ENCODE data around the gene TMOD4. TPM values are rescaled to one million over a fixed set of nuclear protein-coding genes. Genes with fewer than 3 reads are reported as not detected.

Gene TMOD4
- total and polyA plus RNA-seq, 9 of the 15 experiments (the other 6 are each of a cell fraction or from before 2014, with no cell fraction given) = 0.18 to 1.8 (median 1.1) TPM; not detected in 1

DNA sequence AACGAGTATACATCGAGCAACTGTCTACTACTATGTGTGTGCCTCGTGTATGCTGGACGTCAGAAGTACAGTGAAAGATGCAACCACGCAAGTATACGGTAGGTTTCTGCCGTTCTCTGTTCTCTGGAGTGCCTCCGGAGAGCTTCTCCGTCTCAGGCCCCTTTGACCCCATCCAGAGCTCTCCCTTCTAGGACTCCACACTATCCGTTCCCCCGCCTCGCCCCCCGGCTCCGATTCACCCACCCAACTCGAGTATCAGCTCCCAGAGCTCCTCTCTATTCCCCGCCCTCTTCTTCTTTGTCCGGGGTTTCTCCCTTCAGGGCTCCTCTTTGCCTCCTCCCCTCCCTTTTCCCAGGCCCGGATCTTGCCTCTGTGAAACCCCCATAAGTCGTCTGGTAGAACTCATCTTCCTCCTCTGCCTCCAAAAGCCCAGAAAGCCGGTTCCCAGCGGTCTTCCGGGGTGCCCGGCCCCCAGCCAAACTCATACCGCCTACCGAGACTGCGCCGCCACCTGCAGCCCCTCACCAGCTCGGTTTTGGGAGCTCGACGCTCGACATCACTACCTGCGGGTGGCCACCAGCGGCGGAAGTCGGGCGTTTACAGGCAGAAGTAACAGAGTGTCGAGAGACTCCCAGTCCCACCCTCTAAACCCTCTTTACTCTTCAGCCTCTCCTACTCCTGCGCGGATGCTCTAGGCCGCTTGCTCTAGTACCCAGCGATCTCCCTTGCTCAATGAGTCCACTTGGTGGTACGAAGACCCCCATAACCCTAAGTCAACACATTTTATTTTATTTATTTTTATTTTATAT, 14.1 kb upstream of the TMOD4 start, which contains the start of gene VPS72 (continued):
- TF ChIP-seq, protein P1, sequence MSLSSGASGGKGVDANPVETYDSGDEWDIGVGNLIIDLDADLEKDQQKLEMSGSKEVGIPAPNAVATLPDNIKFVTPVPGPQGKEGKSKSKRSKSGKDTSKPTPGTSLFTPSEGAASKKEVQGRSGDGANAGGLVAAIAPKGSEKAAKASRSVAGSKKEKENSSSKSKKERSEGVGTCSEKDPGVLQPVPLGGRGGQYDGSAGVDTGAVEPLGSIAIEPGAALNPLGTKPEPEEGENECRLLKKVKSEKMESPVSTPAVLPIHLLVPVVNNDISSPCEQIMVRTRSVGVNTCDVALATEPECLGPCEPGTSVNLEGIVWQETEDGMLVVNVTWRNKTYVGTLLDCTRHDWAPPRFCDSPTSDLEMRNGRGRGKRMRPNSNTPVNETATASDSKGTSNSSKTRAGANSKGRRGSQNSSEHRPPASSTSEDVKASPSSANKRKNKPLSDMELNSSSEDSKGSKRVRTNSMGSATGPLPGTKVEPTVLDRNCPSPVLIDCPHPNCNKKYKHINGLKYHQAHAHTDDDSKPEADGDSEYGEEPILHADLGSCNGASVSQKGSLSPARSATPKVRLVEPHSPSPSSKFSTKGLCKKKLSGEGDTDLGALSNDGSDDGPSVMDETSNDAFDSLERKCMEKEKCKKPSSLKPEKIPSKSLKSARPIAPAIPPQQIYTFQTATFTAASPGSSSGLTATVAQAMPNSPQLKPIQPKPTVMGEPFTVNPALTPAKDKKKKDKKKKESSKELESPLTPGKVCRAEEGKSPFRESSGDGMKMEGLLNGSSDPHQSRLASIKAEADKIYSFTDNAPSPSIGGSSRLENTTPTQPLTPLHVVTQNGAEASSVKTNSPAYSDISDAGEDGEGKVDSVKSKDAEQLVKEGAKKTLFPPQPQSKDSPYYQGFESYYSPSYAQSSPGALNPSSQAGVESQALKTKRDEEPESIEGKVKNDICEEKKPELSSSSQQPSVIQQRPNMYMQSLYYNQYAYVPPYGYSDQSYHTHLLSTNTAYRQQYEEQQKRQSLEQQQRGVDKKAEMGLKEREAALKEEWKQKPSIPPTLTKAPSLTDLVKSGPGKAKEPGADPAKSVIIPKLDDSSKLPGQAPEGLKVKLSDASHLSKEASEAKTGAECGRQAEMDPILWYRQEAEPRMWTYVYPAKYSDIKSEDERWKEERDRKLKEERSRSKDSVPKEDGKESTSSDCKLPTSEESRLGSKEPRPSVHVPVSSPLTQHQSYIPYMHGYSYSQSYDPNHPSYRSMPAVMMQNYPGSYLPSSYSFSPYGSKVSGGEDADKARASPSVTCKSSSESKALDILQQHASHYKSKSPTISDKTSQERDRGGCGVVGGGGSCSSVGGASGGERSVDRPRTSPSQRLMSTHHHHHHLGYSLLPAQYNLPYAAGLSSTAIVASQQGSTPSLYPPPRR (CRISPR knock-in tag; IDR thresholded peaks at IDR 0.05; ENCODE audit: borderline replicate concordance) = no peak
- TF ChIP-seq TOE1 (IDR thresholded peaks at IDR 0.05; ENCODE audit: borderline replicate concordance) (peak; percentile 92), TOE1 (CRISPR knock-in tag; IDR thresholded peaks at IDR 0.05; ENCODE audit: borderline replicate concordance, low read depth) (no peak), GTF2E2 (tag; IDR thresholded peaks at IDR 0.05) (no peak; the same call in none of the 2 replicates), ZNF121 (CRISPR knock-in tag; conservative IDR thresholded peaks at IDR 0.05) (no peak), ZNF316 (IDR thresholded peaks at IDR 0.05) (no peak), PCBP1 (IDR thresholded peaks at IDR 0.05; ENCODE audit: low read depth, low read length, poor library complexity, severe bottlenecking) (no peak), ZNF384 (IDR thresholded peaks at IDR 0.05; ENCODE audit: low read depth, low read length) (0 out of 2 replicates have a peak, but pooled peaks have one; percentile 21), SMAD2 (IDR thresholded peaks at IDR 0.05; ENCODE audit: low read depth, low read length) (no peak), ESRRA (IDR thresholded peaks at IDR 0.05; ENCODE audit: borderline replicate concordance, low read depth) (peak; percentile 73), FOSL1 (tag; conservative IDR thresholded peaks at IDR 0.05) (no peak), ZNF224 (CRISPR knock-in tag; IDR thresholded peaks at IDR 0.05) (no peak)
- TF ChIP-seq, protein P2, sequence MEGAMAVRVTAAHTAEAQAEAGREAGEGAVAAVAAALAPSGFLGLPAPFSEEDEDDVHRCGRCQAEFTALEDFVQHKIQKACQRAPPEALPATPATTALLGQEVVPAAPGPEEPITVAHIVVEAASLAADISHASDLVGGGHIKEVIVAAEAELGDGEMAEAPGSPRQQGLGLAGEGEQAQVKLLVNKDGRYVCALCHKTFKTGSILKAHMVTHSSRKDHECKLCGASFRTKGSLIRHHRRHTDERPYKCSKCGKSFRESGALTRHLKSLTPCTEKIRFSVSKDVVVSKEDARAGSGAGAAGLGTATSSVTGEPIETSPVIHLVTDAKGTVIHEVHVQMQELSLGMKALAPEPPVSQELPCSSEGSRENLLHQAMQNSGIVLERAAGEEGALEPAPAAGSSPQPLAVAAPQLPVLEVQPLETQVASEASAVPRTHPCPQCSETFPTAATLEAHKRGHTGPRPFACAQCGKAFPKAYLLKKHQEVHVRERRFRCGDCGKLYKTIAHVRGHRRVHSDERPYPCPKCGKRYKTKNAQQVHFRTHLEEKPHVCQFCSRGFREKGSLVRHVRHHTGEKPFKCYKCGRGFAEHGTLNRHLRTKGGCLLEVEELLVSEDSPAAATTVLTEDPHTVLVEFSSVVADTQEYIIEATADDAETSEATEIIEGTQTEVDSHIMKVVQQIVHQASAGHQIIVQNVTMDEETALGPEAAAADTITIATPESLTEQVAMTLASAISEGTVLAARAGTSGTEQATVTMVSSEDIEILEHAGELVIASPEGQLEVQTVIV (CRISPR knock-in tag; IDR thresholded peaks at IDR 0.05; ENCODE audit: borderline replicate concordance) = no peak
- TF ChIP-seq, protein P3, sequence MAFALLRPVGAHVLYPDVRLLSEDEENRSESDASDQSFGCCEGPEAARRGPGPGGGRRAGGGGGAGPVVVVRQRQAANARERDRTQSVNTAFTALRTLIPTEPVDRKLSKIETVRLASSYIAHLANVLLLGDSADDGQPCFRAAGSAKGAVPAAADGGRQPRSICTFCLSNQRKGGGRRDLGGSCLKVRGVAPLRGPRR (CRISPR knock-in tag; IDR thresholded peaks at IDR 0.05) = no peak
- TF ChIP-seq, protein P4, sequence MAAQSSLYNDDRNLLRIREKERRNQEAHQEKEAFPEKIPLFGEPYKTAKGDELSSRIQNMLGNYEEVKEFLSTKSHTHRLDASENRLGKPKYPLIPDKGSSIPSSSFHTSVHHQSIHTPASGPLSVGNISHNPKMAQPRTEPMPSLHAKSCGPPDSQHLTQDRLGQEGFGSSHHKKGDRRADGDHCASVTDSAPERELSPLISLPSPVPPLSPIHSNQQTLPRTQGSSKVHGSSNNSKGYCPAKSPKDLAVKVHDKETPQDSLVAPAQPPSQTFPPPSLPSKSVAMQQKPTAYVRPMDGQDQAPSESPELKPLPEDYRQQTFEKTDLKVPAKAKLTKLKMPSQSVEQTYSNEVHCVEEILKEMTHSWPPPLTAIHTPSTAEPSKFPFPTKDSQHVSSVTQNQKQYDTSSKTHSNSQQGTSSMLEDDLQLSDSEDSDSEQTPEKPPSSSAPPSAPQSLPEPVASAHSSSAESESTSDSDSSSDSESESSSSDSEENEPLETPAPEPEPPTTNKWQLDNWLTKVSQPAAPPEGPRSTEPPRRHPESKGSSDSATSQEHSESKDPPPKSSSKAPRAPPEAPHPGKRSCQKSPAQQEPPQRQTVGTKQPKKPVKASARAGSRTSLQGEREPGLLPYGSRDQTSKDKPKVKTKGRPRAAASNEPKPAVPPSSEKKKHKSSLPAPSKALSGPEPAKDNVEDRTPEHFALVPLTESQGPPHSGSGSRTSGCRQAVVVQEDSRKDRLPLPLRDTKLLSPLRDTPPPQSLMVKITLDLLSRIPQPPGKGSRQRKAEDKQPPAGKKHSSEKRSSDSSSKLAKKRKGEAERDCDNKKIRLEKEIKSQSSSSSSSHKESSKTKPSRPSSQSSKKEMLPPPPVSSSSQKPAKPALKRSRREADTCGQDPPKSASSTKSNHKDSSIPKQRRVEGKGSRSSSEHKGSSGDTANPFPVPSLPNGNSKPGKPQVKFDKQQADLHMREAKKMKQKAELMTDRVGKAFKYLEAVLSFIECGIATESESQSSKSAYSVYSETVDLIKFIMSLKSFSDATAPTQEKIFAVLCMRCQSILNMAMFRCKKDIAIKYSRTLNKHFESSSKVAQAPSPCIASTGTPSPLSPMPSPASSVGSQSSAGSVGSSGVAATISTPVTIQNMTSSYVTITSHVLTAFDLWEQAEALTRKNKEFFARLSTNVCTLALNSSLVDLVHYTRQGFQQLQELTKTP (IDR thresholded peaks at IDR 0.05; ENCODE audit: low read depth in 1 of 2, partially characterized antibody in 2 of 2) = peak in 1 of 2 experiments; percentile 67
